ACC112 (cell line): ENCODE measurements around the gene SYNDIG1.
"Not testable (repeated sequence)": the region's sequence is repeated elsewhere in the genome, so short reads cannot be mapped to it uniquely, and the experiment has no call there.

ENCODE experiments used
- H2AFZ ChIP-seq: fragments of 200-600 bp; sonication (generic); one replicate; pipeline ENCODE4 v1.6.0; 2017; ENCODE audit warnings: antibody characterized with exemption, low read length; ENCODE audit not compliant: unreplicated experiment
- H3K27ac ChIP-seq: fragments of 200-600 bp; sonication (generic); 2 replicates; pipeline ENCODE4 v1.5.1; 2014; ENCODE audit warnings: low read depth, mild to moderate bottlenecking, antibody characterized with exemption, low read length, moderate library complexity
- H3K27me3 ChIP-seq: fragments of 200-600 bp; sonication (generic); 2 replicates; pipeline ENCODE4 v1.6.1; 2014; ENCODE audit warnings: mild to moderate bottlenecking, antibody characterized with exemption, low read length, moderate library complexity, mixed read lengths; ENCODE audit not compliant: insufficient read depth
- H3K36me3 ChIP-seq: fragments of 200-600 bp; sonication (generic); 2 replicates; pipeline ENCODE4 v1.6.1; 2016; ENCODE audit warnings: mild to moderate bottlenecking, antibody characterized with exemption, low read length, moderate library complexity, mixed read lengths; ENCODE audit not compliant: insufficient read depth
- H3K4me1 ChIP-seq: fragments of 200-600 bp; sonication (generic); one replicate; pipeline ENCODE4 v1.6.1; 2016; ENCODE audit warnings: low read length, mixed read lengths; ENCODE audit not compliant: insufficient read depth, unreplicated experiment, control insufficient read depth
- H3K4me3 ChIP-seq: fragments of 200-600 bp; sonication (generic); 2 replicates; pipeline ENCODE4 v1.5.1; 2014; ENCODE audit warnings: mild to moderate bottlenecking, low read depth, low read length
- H3K79me2 ChIP-seq: fragments of 200-600 bp; sonication (generic); one replicate; pipeline ENCODE4 v1.6.0; 2016; ENCODE audit warnings: low read length; ENCODE audit not compliant: control insufficient read depth, unreplicated experiment, insufficient read depth

Gene SYNDIG1

DNA sequence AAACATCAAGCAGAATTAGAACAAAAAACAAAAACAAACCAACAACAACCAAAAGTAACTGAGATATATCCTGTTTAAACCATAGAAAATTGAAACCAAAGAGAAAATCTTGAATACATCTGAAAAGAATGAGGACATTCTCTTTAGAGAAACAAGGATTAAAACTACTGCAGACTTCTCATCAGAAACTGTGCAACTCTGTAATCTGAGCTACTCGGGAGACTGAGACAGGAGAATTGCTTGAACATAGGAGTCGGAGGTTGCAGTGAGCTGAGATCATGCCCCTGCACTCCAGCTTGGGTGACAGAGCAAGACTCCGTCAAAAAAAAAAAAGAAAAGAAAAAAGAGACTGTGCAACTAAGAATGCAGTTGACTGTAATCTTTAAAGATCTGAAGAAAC, 153.4 kb downstream of the SYNDIG1 start:
- Histone ChIP-seq H2AFZ (no peak overlapping the region), H3K36me3 (no peaks in the 10 kb centered on the region), H3K27ac (no peak overlapping the region), H3K4me1 (no peaks in the 10 kb centered on the region), H3K27me3 (no peaks in the 10 kb centered on the region), H3K79me2 (no peaks in the 10 kb centered on the region), H3K4me3 (no peak overlapping the region)

- not testable (repeated sequence) for H3K79me2 ChIP-seq, H3K4me3 ChIP-seq, H3K27ac ChIP-seq, H3K4me1 ChIP-seq, H2AFZ ChIP-seq, H3K36me3 ChIP-seq, H3K27me3 ChIP-seq
These were observed 156.7 kb downstream of the SYNDIG1 start for GRCh38 chr20:24626141-24626540.

- no peaks in the 10 kb centered on the region for H3K4me1 ChIP-seq
- no peak overlapping the region for H2AFZ ChIP-seq
- H3K36me3 ChIP-seq: no peaks in the 10 kb centered on the region
- H3K27ac ChIP-seq: no peak overlapping the region
- no peak overlapping the region for H3K4me3 ChIP-seq
- no peaks in the 10 kb centered on the region for H3K79me2 ChIP-seq
- H3K27me3 ChIP-seq: no peaks in the 10 kb centered on the region
These were observed 157.9 kb downstream of the SYNDIG1 start for GRCh38 chr20:24627291-24627690.

- no peak overlapping the region for H3K4me3 ChIP-seq
- no peak overlapping the region for H2AFZ ChIP-seq
- no peaks in the 10 kb centered on the region for H3K27me3 ChIP-seq
- H3K36me3 ChIP-seq: no peaks in the 10 kb centered on the region
- H3K79me2 ChIP-seq: no peaks in the 10 kb centered on the region
- no peak overlapping the region for H3K27ac ChIP-seq
- H3K4me1 ChIP-seq: no peaks in the 10 kb centered on the region
These were observed 158.5 kb downstream of the SYNDIG1 start for GRCh38 chr20:24627926-24628325.

DNA sequence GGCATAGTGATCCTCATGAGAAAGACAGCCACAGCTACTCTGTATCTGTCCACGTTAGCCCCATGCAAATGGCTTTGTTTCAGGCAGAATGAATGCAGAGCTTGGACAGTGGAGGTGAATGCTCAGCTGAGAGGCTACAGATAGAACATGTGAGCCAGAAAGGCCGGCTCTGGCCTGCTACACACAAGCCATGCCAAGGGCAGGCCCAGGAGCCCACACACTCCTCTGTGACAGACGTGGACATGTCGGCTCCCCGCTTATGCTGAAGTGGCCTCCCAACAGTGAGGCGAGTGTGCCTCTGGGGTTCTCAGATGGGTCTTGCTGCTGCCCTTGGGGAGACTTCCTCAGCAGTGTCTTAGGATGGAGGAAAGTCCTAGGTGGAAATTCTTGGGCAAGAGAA, 159.6 kb downstream of the SYNDIG1 start:
- Histone ChIP-seq H3K79me2 (no peaks in the 10 kb centered on the region), H3K27ac (no peak overlapping the region), H3K27me3 (no peaks in the 10 kb centered on the region), H3K4me3 (no peak overlapping the region), H3K4me1 (no peaks in the 10 kb centered on the region), H3K36me3 (no peaks in the 10 kb centered on the region), H2AFZ (no peak overlapping the region)

DNA sequence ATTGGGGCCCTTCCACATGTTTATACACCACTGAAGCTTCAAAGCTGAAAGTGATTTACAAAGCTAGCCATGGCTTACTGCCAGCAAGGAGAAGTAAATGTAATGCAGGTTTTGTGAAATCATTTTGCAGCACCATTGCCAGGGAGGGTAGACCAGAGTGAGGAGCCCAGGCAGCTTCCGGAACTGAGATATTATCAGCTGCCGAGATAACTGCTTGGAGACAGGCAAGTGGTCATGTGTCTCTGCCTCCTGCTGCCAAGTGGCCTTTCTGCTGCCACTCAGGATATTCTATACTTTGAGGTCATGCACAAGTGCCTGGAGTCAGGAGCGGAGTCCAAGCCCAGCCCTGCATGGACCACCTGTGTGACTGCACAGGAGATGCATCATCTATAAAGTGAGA, 160.2 kb downstream of the SYNDIG1 start:
- Histone ChIP-seq H3K27me3 (no peaks in the 10 kb centered on the region), H3K27ac (no peak overlapping the region), H3K79me2 (no peaks in the 10 kb centered on the region), H3K4me1 (peaks cover 7% of the 10 kb centered on the region), H3K36me3 (no peaks in the 10 kb centered on the region), H3K4me3 (no peak overlapping the region), H2AFZ (no peak overlapping the region)

DNA sequence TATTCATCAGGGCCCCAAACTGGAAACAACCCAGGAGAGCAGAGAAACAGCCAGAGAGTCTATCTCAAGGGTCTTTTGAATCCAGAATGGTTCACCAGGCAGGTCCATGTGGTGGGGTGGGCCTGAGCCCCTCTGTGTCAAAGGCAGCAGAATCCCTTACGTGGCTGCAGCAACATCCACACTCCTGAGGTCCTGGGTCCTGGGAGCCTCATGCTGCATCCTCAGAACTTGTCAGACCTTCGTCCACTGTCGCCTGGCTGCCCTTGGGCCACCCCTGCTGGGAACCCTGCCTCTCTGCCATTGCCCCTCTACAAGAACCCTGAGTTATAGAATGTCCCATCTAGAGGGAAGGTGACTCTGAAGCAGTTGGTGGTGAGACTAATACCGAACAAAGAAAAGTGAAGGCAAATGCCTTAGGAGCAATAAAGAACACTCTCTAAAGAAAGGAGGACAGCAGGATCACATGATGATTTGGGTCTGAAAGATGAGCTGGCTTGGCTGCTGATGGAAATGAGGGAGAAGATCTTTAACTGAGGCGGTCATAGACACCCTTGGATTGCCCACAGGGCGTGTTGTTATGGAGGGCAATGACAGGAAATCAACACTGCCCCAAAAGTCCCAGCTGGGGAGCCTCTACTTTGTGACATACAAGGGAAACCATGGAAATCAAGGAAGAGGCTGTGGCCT, 161.2 kb downstream of the SYNDIG1 start:
- peaks cover 12% of the 10 kb centered on the region for H3K4me1 ChIP-seq
- no peaks in the 10 kb centered on the region for H3K27me3 ChIP-seq

GRCh38 chr20:24631173-24631505, 161.7 kb downstream of the SYNDIG1 start:
- Histone ChIP-seq H3K27ac (no peak overlapping the region), H2AFZ (no peak overlapping the region), H3K4me3 (no peak overlapping the region), H3K27me3 (no peaks in the 10 kb centered on the region), H3K4me1 (peaks cover 12% of the 10 kb centered on the region), H3K36me3 (no peaks in the 10 kb centered on the region), H3K79me2 (no peaks in the 10 kb centered on the region)

More for the DNA sequence above, 161.2 kb downstream of the SYNDIG1 start:
- H3K36me3 ChIP-seq: no peaks in the 10 kb centered on the region
- H3K27ac ChIP-seq: no peak overlapping the region
- no peaks in the 10 kb centered on the region for H3K79me2 ChIP-seq
- no peak overlapping the region for H2AFZ ChIP-seq
- H3K4me3 ChIP-seq: no peak overlapping the region

- peaks cover 12% of the 10 kb centered on the region for H3K4me1 ChIP-seq
- no peak overlapping the region for H3K4me3 ChIP-seq
- H3K27me3 ChIP-seq: no peaks in the 10 kb centered on the region
- H3K36me3 ChIP-seq: no peaks in the 10 kb centered on the region
- H2AFZ ChIP-seq: no peak overlapping the region
- H3K79me2 ChIP-seq: no peaks in the 10 kb centered on the region
- H3K27ac ChIP-seq: no peak overlapping the region
These were observed 163.2 kb downstream of the SYNDIG1 start for GRCh38 chr20:24632581-24632980.

- Histone ChIP-seq H3K27ac (no peak overlapping the region), H3K79me2 (no peaks in the 10 kb centered on the region), H3K4me3 (no peak overlapping the region), H3K4me1 (peaks cover 12% of the 10 kb centered on the region), H3K27me3 (no peaks in the 10 kb centered on the region), H3K36me3 (no peaks in the 10 kb centered on the region), H2AFZ (no peak overlapping the region)
These were observed 163.6 kb downstream of the SYNDIG1 start for GRCh38 chr20:24633026-24633425.

GRCh38 chr20:24633521-24633920, 164.1 kb downstream of the SYNDIG1 start:
- no peak overlapping the region for H3K4me3 ChIP-seq
- no peaks in the 10 kb centered on the region for H3K79me2 ChIP-seq
- no peaks in the 10 kb centered on the region for H3K36me3 ChIP-seq
- H2AFZ ChIP-seq: no peak overlapping the region
- H3K27me3 ChIP-seq: no peaks in the 10 kb centered on the region
- H3K27ac ChIP-seq: no peak overlapping the region
- peaks cover 12% of the 10 kb centered on the region for H3K4me1 ChIP-seq
